ENCODE results near the gene IREB2.

DNA sequence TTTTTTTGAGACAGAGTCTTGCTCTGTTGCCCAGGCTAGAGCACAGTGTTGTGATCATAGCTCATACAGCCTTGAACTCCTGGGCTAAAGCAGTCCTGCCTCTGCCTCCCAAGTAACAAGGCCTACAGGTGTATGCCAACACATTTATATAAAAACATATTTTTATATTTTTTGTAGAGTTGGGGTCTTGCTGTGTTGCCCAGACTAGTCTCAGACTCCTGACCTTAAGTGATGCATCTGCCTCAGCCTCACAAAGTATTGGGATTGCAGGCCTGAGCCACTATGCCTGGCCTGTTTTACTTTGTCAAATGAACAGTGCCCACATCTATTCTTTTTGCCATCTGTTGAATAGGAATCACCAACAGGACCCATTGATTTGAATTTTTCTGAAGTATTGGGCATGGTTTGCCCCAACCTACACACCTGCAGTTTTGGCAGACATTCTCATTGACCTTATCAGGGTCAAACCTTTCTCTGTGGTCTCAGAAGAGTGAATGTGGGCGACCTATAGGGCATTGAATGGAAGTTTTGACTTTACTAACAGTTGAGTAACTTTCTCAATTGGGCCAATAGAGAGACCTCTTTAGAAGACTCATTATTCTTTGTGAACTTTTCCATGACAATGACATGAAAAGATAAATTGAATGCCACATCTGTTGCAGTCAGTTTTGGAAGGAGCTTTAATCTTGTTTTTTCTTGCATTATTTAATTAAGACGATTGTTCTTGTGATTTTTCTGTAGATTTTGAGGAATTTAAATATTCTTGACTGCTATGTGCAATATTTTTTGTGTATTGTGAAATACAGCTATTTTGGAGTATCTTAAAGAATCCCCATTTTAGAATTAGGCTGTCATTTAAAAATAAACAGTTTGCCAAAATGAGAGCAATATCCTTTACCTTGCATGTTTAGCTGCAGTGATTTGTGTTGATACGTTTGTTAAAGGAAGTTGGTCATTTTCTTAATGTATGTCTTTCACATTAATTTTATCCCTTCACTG is 2.7 kb downstream of the IREB2 start:
- no peak for TF ChIP-seq EZH2 (IDR thresholded peaks at IDR 0.05; ENCODE audit: low read length, unreplicated experiment)
- TF ChIP-seq, protein P1, sequence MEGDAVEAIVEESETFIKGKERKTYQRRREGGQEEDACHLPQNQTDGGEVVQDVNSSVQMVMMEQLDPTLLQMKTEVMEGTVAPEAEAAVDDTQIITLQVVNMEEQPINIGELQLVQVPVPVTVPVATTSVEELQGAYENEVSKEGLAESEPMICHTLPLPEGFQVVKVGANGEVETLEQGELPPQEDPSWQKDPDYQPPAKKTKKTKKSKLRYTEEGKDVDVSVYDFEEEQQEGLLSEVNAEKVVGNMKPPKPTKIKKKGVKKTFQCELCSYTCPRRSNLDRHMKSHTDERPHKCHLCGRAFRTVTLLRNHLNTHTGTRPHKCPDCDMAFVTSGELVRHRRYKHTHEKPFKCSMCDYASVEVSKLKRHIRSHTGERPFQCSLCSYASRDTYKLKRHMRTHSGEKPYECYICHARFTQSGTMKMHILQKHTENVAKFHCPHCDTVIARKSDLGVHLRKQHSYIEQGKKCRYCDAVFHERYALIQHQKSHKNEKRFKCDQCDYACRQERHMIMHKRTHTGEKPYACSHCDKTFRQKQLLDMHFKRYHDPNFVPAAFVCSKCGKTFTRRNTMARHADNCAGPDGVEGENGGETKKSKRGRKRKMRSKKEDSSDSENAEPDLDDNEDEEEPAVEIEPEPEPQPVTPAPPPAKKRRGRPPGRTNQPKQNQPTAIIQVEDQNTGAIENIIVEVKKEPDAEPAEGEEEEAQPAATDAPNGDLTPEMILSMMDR (conservative IDR thresholded peaks at IDR 0.05; ENCODE audit: low read depth, low read length), result no peak
- no peak for TF ChIP-seq EZH2phosphoT487 (IDR thresholded peaks at IDR 0.05; ENCODE audit: borderline replicate concordance, low read length)
